ENCODE results near the gene RBM19.

Gene RBM19

DNA sequence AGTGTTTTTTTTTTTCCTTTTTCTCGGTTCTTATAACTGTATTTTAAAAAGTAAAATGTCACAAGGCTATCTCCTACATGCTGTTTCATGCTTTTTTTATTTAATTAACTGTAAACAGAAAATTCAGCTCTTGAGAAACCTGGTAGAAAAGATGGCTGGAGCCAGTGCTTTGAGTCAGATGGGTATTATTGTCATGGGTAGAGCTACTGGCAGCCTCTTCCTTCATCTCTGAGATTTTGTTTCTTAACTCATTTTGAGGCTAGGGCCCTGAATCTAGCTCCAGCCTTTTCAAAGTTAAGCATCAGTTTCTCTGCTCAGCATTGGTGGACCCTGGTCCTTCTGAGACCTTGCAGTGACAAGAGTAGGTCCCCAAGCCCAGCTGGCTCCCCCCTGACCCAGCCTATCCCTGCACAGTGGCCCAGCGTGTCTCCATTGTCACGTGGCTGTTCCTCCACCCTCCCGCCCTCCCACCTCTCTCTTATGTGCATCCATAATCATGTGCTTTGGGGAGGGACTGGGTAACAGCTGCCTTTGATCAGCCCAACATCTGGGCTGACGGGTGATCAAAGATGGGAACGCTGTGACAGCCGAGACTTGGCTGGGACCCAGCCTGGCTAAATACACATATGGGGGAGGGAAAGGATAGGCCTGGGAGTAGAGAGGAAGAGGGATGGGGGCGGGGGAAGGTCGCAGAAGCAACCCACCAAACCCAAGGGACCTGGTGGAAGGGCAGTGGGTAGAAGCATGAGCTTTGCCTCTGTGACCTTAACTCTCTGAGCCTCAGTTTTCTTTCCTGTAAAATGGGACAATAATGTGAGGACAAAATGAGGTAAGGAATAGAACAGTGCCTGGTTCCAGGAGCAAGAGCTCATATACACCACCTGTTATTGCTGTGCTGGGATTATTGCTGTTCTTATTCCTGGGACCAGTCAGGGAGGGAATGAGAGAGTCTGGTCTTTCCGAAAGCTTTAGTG lies 24.4 kb upstream of the RBM19 start:
- H3K4me3 ChIP-seq, result no peak overlapping the region
- H3K27ac ChIP-seq, result no peak overlapping the region

DNA sequence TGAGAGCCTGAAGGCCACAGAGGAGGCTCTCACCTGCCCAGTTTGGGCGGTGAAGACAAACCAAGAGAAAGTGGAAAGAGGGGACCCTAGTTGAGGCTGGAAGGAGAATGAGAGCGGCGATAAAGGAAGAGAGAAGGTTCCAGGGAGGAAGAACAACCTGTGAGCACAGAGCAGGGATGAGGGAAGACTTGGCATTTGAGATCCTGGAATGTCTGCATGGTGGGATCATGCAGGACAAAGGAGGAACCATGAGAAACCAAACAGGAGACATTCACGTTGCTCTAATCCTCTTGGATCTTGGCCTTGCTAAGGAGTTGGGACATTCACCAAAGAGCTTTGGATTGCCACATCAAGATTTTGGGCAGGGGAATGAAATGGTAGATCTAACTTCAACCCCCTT lies 22.9 kb upstream of the RBM19 start:
- Histone ChIP-seq H3K27ac (no peak overlapping the region), H3K4me3 (no peak overlapping the region)

DNA sequence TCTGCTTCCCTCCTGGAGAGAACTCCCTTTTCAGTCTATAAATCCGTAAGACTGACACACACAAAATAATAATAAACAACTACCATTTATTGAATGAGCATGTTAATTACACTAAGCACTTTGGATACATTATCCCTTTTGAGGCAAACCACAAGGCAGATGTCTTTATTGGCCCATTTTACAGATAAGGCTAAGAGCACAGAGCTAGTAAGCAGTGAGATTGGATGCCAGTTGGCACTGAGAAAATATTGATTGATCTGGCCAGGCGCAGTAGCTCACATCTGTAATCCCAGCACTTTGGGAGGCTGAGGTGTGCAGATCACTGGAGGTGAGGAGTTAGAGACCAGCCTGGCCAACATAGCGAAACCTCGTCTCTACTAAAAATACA lies 21.9 kb upstream of the RBM19 start:
- Histone ChIP-seq H3K27ac (no peak overlapping the region), H3K4me3 (no peak overlapping the region)

DNA sequence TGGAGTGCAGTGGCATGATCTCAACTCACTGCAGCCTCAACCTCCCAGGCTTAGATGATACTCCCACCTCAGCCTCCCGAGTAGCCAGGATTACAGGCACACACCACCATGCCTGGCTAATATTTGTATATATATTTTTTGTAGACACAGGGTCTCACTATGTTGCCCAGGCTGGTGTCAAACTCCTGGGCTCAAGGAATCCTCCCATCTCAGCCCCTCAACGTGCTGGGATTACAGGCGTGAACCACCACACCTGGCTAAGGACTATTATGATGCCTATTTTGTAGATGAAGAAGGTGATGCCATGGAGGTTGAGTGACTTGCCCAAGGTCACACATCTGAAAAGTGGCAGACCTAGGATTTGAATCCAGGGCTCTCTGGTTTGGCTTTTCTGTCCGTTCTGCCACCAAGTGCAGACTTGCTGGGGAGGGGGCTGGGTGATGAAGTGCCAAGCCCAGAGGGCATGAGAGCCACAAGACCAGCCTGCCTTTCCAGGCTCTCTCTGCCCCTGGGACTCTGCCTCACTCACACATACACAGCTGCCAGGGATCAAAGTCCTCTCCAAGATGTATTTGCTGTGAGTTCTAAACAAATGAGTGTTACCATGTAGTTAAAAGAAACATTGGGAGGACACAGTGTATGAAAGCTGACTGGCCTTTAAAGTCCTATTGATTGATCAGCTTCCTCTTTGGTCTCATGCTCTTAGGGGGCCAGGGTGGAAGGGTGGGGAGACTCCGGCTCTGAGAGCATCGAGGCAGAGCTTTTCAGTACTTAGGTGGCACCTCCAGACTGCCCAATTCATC lies 21.3 kb upstream of the RBM19 start:
- no peak overlapping the region for H3K4me3 ChIP-seq

DNA sequence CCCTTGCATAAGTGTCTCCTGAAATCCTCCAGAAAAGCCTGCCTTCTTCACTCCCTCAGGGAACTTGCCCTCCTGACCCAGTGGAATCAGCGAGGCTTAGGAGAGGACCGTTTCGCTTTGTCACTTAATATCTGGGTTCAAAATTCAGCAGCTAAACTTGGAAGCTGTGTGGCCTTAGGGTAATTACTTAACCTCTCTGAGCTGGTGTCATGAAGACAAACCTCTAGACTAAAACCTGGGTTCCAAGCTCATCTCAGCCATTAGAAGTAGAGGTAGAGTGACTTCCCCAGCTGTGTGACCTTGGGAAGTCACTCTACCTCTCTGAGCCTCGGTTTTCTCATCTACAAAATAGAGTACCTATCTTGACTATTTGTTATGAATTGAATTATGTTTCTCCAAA lies 18.3 kb upstream of the RBM19 start:
- no peak overlapping the region for H3K4me3 ChIP-seq
- no peak overlapping the region for H3K27ac ChIP-seq

More for the DNA sequence above, 21.3 kb upstream of the RBM19 start:
- H3K27ac ChIP-seq, result no peak overlapping the region

DNA sequence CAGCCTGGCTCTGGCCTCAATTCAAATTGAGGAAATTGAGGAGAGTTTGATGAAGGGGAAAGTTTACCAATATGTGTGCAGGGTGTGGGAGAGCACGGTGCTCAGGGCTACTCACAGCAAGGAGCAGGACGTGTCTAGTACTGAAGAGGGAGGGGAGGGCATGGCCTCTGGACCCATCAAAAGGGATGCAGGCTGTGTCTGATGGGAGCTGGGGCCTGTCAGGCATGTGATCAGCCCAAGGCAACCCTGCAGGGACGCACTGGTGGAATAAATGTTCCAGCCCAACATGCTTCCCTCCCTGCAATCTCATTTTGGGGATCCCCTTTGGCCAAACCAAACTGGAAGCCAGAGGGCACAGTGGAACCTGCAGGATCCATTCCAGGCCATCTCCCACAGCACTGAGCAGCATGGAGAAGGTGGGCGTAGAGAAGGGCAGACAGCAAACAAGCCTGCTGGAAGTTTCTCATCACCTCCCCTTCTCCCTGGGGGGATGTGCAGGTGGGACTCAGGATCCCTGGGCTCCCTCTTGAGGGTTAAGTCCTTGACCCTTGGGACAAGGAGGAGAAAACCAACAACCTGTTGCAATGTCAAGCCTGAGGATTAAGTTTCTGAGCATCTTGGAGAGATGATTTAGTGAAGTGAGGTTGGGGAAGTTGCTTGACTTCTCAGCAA lies 17.8 kb upstream of the RBM19 start:
- H3K4me3 ChIP-seq, result no peak overlapping the region

DNA sequence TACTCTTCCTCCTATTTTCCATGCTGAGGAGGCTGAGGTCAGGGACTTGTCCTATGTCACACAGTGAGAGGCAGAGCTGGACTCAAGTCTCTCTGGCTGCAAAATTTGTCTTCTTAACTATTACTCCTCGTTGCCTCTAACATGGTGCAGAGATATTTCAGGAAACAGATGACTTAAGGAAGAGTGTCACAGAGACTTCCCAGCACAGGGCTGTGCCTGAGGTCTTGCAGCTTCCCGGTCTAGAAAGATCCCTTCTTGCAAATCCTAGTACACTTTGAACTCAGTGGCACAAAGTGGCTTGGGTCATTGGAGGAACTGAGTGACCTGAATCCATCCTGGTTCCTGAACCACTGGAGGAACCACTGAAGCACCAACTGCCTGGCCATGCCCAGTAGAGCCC lies 17.1 kb upstream of the RBM19 start:
- Histone ChIP-seq H3K4me3 (no peak overlapping the region), H3K27ac (no peak overlapping the region)

More for the DNA sequence above, 17.8 kb upstream of the RBM19 start:
- H3K27ac ChIP-seq, result no peak overlapping the region

DNA sequence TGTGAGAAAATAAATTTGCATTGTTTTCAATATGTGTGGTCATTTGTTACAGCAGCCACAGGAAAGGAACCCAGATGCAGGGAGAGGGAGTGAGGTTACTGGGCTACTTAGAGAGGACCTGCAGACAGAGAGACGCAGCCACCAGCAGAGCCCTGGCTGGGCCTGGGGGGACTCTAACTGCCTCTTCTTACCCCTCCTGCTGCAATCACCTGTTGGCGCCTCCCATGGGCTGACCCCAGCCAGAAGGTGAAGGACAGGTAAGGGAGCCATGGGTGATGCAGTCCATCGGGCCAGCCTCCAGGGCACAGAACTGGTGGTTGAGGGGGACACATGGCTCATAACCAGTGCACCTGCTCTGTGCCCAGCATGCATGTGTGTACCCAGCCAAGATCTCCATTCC lies 15.8 kb upstream of the RBM19 start:
- no peak overlapping the region for H3K27ac ChIP-seq

DNA sequence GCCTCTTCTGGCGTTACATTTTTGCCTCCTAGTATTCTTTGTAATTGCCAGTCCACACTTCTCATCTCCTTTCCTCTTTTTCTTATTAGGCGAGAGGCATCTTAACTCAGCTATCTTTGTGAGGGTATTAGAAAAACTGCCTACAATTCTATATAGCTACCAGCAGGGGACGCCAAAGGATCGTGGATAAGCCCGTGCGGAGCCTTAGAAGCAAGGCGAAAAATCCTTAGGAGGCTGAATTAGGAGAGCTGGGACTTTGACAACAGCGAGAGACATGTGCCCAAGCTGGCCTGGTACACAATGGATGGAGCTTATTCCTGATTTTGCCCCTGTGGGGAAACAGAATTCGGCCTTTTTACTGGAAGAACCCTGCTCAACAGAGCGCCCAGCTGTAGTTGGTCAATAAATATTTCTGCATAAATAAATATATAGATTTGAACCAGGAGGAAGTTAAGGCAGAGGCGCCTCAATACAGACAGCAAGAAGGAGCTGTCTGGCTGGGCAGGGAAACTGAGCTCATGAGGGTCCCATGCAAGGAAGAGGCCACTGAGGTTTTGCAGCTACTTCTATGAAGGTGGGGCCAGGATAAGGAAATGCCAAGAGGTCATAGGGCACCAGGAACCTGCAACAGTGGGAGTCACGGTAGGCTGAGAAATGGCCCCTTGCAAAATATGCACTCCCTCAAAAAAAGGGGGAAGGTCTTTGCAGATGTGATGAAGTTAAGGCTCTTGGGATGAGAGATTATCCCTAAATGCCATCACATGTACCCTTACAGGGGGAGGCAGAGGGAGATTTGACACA lies 14.6 kb upstream of the RBM19 start:
- Histone ChIP-seq H3K27ac (no peak overlapping the region), H3K4me3 (no peak overlapping the region)

More for the DNA sequence above, 15.8 kb upstream of the RBM19 start:
- H3K4me3 ChIP-seq, result no peak overlapping the region

DNA sequence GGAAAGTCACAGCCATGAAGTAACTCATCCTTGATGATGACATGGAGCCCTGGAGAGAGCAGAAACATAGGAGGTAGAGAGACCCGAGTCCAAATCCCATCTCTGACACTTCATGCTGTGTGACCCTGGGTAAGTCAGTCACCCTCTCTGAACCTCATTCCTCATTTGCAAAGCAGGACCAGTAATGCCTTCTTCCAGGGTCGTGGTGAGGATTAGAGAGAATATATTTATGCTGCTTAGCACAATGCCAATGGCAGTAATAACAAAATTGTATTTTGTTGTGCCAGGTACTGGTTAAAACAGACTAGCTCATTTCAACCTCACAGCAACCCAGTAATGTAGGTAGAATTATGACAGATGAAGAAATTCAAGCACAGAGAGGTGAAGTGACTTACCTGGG lies 13.9 kb upstream of the RBM19 start:
- H3K27ac ChIP-seq, result no peak overlapping the region
- no peak overlapping the region for H3K4me3 ChIP-seq

DNA sequence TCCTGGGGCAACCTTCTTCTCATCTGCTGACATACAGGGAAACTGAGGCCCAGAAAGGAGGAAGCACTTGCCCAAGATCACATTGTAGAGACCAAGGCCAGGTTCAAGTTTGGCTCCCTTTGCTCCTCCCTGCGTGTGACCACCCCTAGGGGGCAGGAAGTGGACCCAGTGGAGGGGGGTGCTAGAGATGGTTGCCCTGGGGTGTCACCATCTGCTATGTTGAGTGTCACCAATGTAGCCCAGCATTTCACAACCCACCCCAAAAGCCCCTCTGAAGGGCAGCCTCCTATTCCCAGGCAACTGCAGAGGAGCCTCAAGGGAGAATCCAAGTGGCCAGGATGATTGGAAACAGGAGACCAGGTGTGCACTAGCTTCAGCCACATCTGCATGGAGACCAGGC lies 12.0 kb upstream of the RBM19 start:
- Histone ChIP-seq H3K27ac (no peak overlapping the region), H3K4me3 (no peak overlapping the region)

DNA sequence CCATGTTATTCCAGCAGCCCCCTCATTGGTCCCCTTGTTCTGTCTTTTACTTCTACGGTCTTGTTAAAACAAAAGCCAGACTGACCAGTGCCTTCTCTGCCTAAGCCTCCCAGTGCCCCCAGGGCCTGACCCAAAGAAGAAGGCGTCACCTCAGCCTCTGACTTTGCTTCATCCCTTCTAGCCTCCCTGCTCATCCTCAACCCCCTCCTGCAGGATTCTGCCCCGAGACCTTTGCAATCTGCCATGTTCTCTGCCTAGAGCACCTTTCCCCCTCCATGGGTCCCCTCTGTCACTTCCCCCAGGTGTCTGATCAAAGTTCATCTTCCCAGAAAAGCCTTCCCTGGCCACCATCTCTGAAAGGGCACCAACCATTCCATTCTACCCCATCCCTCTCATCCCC lies 7.9 kb upstream of the RBM19 start:
- Histone ChIP-seq H3K4me3 (no peak overlapping the region), H3K27ac (no peak overlapping the region)

DNA sequence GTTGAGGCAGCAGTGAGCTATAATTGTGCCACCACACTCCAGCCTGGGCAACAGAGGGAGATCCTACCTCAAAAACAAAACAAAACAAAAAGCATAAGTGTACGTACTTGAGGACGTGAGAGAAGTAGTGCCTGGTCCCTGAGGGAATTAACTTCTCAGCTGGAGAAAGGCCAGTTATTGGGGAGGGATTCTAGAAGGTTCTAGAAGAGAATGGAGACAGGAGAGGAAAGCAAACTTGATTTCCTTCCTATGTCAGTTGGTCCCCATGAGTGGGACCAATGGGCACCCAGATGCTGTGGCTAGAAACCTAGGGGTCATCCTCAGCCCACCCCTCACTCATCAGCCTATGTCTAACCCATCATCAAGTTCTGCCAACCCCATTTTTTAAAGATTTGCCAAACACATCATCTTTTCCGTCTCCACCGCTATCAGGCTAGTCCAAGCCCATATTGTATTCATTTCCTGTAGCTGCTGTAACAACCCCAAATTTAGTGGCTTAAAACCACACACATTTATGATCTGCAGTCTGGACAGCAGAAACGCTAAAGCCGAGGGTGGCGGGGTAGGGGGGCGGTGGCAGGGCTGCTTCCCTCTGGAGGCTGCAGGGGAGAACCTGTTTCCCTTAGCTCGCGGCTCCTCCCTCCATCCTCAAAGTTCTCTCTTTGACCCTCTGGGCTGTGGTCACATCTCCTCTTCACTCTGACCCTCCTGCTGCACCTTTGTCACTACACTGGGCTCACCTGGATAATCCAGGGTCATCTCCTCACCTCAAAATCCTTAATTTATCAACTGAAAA lies 7.2 kb upstream of the RBM19 start:
- no peak overlapping the region for H3K4me3 ChIP-seq

DNA sequence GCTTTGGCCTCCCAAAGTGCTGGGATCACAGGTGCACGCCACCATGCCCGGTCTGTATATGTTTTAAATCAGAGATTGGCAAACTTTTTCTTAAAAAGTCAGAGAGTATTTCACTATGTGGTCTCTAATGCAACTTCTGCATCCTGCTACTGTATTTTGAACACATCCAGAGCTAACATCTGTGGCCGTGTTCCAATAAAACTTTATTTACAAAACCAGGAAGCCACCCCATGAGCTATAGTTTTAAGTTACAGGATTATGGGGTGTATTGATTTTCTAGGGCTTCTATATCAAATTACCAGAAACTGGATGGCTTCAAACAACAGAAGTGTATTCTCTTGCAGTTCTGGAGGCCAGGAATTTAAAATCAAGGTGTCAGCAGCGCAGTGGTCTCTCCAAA lies 5.3 kb upstream of the RBM19 start:
- Histone ChIP-seq H3K4me3 (no peak overlapping the region), H3K27ac (no peak overlapping the region)

More for the DNA sequence above, 7.2 kb upstream of the RBM19 start:
- H3K27ac ChIP-seq, result no peak overlapping the region

DNA sequence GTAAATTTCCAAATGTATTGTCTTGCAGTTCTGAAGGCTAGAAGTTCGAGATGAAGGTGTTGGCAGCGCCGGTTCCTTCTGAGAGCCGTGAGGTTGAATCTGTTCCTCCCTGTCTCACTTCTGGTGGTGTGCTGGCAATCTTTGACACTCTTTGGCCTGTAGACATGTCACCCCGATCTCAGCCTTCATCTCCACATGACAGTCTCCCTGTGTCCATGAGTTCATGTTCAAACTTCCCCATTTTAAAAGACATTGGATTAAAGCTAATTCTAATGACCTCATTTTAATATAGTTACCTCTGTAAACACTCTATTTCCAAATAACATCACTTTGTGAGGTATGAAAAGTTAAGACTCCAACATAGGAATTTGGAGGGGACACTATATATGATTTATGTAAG lies 4.1 kb upstream of the RBM19 start:
- Histone ChIP-seq H3K27ac (no peak overlapping the region), H3K4me3 (no peak overlapping the region)

DNA sequence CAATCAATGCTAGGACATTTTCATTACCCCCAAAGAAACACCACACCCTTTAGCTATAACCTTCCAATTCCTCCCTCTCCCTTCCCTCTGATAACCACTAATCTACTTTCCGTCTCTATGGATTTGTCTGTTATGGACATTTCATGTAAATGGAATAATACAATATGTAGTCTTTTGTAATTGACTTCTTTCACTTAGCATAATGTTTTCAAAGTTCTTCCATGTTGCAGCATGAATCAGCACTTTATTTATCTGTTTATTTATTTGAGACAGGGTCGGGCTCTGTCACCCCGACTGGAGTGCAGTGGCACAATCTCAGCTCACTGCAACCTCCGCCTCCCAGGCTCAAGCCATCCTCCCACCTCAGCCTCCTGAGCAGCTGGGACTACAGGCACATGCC lies 1.2 kb upstream of the RBM19 start:
- no peak overlapping the region for H3K27ac ChIP-seq

DNA sequence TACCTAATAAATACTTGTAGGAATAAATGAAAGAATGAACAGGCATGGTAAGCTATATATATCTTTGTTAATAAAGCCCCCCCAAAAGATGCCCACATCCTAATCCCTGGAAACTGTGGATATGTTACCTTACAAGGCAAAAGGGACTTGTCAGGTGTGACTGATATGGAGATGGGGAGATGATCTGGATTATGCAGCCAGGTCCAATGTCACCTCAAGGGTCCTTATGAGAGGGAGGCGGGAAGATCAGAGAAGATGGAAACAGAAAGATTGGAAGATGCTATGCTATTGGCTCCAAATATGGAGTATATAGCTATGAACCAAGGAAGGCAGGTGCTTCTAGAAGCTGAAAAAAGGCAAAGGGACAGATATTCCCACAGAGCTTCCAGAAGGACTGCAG lies 3.4 kb downstream of the RBM19 start:
- Histone ChIP-seq H3K4me3 (no peak overlapping the region), H3K27ac (no peak overlapping the region)

More for the DNA sequence above, 1.2 kb upstream of the RBM19 start:
- no peak overlapping the region for H3K4me3 ChIP-seq

DNA sequence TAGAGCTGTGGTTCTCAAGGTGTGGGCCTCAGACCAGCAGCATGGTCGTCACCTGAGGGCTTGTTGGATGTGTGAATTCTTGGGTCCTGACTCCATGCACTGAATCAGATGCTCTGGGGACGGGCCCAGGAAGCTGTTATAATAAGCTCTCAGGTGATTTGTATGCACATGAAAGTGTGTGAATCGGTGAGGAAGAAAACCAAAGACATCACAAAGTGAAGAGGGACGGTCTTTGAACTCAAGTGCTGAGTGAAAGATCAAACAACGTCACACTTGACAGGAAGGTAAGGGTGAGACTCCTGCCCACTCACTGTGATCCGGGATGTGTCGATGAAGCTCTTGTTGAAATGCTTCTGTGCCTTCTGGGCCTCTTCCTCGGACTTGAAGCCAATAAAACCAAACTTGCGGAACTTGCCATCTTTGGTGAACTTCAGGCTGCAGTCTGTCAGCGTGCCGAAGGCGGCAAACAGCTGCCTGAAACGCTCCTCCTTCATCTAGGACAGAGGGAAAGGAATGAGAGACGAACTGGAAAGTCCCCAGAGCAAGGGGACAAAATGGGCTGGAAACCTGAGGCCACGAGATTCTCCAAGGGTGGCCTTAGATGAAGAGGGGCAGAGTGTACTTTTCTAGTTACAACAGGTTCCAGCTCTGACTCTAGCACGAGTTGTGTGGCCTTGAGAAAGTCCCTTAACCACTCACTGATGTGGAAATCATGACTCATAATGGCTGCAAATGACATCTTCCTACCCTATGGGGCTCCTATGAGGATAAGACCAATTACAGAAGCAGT lies 4.0 kb downstream of the RBM19 start:
- Histone ChIP-seq H3K4me3 (no peak overlapping the region), H3K27ac (peak overlapping the region in 1 of 21 experiments; percentile 36)

All from skin epidermis (tissue), 12 donors.